Breast epithelium (tissue), 3 donors: Measurements from ENCODE around the gene KLHL21.

Experiments
- POLR2A ChIP-seq: fragments of 450-650 bp; IDR thresholded peaks from one replicate; pipeline ENCODE4 v1.6.1; 2016; ENCODE audit warnings: antibody characterized with exemption, mild to moderate bottlenecking, moderate library complexity
- POLR2AphosphoS5 ChIP-seq, 3 donors: sonication (generic); formaldehyde crosslinking; IDR thresholded peaks; one replicate each; pipeline ENCODE4 v1.6.1; 2017; ENCODE audit warnings: antibody characterized with exemption in 3 of 3
- TF ChIP-seq, protein P1 (sequence below), 3 donors: fragments of 450-650 bp; IDR thresholded peaks; one replicate each; pipeline ENCODE4 v1.5.1; 2016 to 2017; ENCODE audit warnings: antibody characterized with exemption in 3 of 3, mild to moderate bottlenecking in 3 of 3, moderate library complexity in 3 of 3

DNA sequence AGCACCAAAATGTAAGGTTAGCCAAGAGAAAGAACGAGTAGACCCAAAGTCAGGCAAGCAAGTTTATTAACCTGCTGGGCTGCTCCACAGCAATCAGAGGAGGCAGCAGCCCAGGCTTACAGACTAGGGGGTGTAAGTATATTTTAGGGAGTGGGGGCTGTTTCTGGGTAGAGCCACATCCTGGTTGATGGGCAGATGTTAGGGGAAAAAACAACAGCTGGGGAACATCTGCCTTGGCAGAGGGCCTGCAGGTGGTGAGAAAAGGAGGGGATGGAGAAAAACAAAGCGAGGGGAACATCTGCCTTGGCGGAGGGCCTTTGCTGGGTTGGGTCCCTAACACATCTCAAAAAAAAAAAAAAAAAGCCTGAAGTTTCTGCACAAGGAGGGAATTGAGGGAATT, 32.6 kb downstream of the KLHL21 start:
- TF ChIP-seq, protein P1, sequence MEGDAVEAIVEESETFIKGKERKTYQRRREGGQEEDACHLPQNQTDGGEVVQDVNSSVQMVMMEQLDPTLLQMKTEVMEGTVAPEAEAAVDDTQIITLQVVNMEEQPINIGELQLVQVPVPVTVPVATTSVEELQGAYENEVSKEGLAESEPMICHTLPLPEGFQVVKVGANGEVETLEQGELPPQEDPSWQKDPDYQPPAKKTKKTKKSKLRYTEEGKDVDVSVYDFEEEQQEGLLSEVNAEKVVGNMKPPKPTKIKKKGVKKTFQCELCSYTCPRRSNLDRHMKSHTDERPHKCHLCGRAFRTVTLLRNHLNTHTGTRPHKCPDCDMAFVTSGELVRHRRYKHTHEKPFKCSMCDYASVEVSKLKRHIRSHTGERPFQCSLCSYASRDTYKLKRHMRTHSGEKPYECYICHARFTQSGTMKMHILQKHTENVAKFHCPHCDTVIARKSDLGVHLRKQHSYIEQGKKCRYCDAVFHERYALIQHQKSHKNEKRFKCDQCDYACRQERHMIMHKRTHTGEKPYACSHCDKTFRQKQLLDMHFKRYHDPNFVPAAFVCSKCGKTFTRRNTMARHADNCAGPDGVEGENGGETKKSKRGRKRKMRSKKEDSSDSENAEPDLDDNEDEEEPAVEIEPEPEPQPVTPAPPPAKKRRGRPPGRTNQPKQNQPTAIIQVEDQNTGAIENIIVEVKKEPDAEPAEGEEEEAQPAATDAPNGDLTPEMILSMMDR (IDR thresholded peaks at IDR 0.05), result no peak
- no peak for TF ChIP-seq POLR2AphosphoS5 (IDR thresholded peaks at IDR 0.05)
- no peak for TF ChIP-seq POLR2A
